ENCODE results near the gene NRXN3. TPM values are rescaled to one million over a fixed set of nuclear protein-coding genes. Genes with fewer than 3 reads are reported as not detected.

Gene NRXN3
- total and polyA plus RNA-seq, 2 of the 13 experiments (the other 11 are each of a cell fraction or from before 2014, with no cell fraction given): 0.03 TPM; not detected in 1

GRCh38 chr14:78491048-78491447 lies 320.9 kb downstream of the NRXN3 start:
- no peak for FAIRE-seq
- no peak for TF ChIP-seq MAZ (IDR thresholded peaks at IDR 0.05; ENCODE audit: borderline replicate concordance, low read depth, low read length)
- TF ChIP-seq MAZ (CRISPR knock-in tag; IDR thresholded peaks at IDR 0.05; ENCODE audit: low read depth): no peak
- TF ChIP-seq POLR2A (IDR thresholded peaks at IDR 0.05; ENCODE audit: insufficient read depth in 1 of 2, low read depth in 2 of 2, low read length in 2 of 2): no peak
- no peak for TF ChIP-seq ZNF124 (CRISPR knock-in tag; IDR thresholded peaks at IDR 0.05)
- TF ChIP-seq ZNF850 (CRISPR knock-in tag; conservative IDR thresholded peaks at IDR 0.05): no peak
- no peak for TF ChIP-seq IKZF4 (CRISPR knock-in tag; IDR thresholded peaks at IDR 0.05; ENCODE audit: borderline replicate concordance, low read depth, not compliant biosample characterization)
- no peak for TF ChIP-seq KDM1A (CRISPR knock-in tag; IDR thresholded peaks at IDR 0.05)
- ATAC-seq: no peak
- Histone ChIP-seq H3K9ac (ENCODE audit: insufficient read depth, low read depth, low read length) (no peak overlapping the region), H3K4me1 (ENCODE audit: insufficient read depth, low read length) (no peaks in the 10 kb centered on the region), H3K36me3 (replicated peaks in 1 of 2; ENCODE audit: control insufficient read depth in 1 of 2, insufficient read depth in 2 of 2, low read length in 2 of 2) (no peaks in the 10 kb centered on the region), H4K20me1 (ENCODE audit: insufficient read depth, low read length) (no peaks in the 10 kb centered on the region), H3K79me2 (ENCODE audit: insufficient read depth, low read length) (no peaks in the 10 kb centered on the region), H3K27ac (ENCODE audit: extremely low read length, insufficient read depth, low read length) (no peak overlapping the region), H3K4me3 (replicated peaks in 1 of 3; ENCODE audit: insufficient read depth in 1 of 3, low read depth in 2 of 3, low read length in 3 of 3) (no peak overlapping the region), H3K4me2 (ENCODE audit: low read depth, low read length) (no peak overlapping the region), H3K9me3 (ENCODE audit: low read length) (no peaks in the 10 kb centered on the region), H2AFZ (ENCODE audit: low read length) (no peak overlapping the region), H3K27me3 (ENCODE audit: control insufficient read depth in 1 of 2, insufficient read depth in 2 of 2, low read length in 2 of 2) (no peaks in the 10 kb centered on the region)
- intact Hi-C loops (cut with micrococcal nuclease; ENCODE audit: unreplicated experiment): no loop called here
- in situ Hi-C loops (cut with HindIII; ENCODE audit: extremely low pct_ligation_motif_present, low pct_unique_long_range_greater_than_20kb): no loop called here
- ChIA-PET CTCF (ENCODE audit: low intra/inter-chr PET ratio, low total read pairs) (no interaction called here), POLR2A (no interaction called here)
- WGBS (ENCODE audit: low lambda C conversion rate): 31% methylated on average over 7 of the region's 7 CpGs
- BruUV-seq (replicated peaks): no TSS peak
- DNase-seq (ENCODE audit: low spot score): no peak

GRCh38 chr14:78498062-78498595 lies 328.0 kb downstream of the NRXN3 start:
- no peak overlapping the region for H3K27ac ChIP-seq (ENCODE audit: extremely low read length, insufficient read depth, low read length)
- H3K27me3 ChIP-seq (ENCODE audit: control insufficient read depth in 1 of 2, insufficient read depth in 2 of 2, low read length in 2 of 2): no peaks in the 10 kb centered on the region
- no peak for FAIRE-seq
- 9% methylated on average over 2 of the region's 2 CpGs for WGBS (ENCODE audit: low lambda C conversion rate)
- in situ Hi-C loops (cut with HindIII; ENCODE audit: extremely low pct_ligation_motif_present, low pct_unique_long_range_greater_than_20kb): no loop called here
- no peak overlapping the region for H2AFZ ChIP-seq (ENCODE audit: low read length)
- no peak overlapping the region for H3K9ac ChIP-seq (ENCODE audit: insufficient read depth, low read depth, low read length)
- no peaks in the 10 kb centered on the region for H3K79me2 ChIP-seq (ENCODE audit: insufficient read depth, low read length)
- H3K9me3 ChIP-seq (ENCODE audit: low read length): 0 out of 2 replicates have a peak, but pooled peaks cover 21% of the 10 kb centered on the region
- H4K20me1 ChIP-seq (ENCODE audit: insufficient read depth, low read length): no peaks in the 10 kb centered on the region
- H3K36me3 ChIP-seq (replicated peaks in 1 of 2; ENCODE audit: control insufficient read depth in 1 of 2, insufficient read depth in 2 of 2, low read length in 2 of 2): no peaks in the 10 kb centered on the region
- DNase-seq (ENCODE audit: low spot score): no peak
- ChIA-PET CTCF (ENCODE audit: low intra/inter-chr PET ratio, low total read pairs) (no interaction called here), POLR2A (no interaction called here)
- intact Hi-C loops (cut with micrococcal nuclease; ENCODE audit: unreplicated experiment): no loop called here
- no peak overlapping the region for H3K4me2 ChIP-seq (ENCODE audit: low read depth, low read length)
- ATAC-seq: no peak
- H3K4me1 ChIP-seq (ENCODE audit: insufficient read depth, low read length): no peaks in the 10 kb centered on the region
- BruUV-seq (replicated peaks): no TSS peak
- no peak overlapping the region for H3K4me3 ChIP-seq (replicated peaks in 1 of 3; ENCODE audit: insufficient read depth in 1 of 3, low read depth in 2 of 3, low read length in 3 of 3)
- no peak for TF ChIP-seq ZNF382 (CRISPR knock-in tag; IDR thresholded peaks at IDR 0.05; ENCODE audit: borderline replicate concordance)
- TF ChIP-seq CENPX (CRISPR knock-in tag; IDR thresholded peaks at IDR 0.05): no peak
- TF ChIP-seq TBX3 (IDR thresholded peaks at IDR 0.05; ENCODE audit: borderline replicate concordance): no peak
- TF ChIP-seq ZBTB33 (CRISPR knock-in tag; IDR thresholded peaks at IDR 0.05): no peak
- TF ChIP-seq TCF12 (IDR thresholded peaks at IDR 0.05): no peak
- no peak for TF ChIP-seq TCF12 (CRISPR knock-in tag; IDR thresholded peaks at IDR 0.05)
- TF ChIP-seq GATA4 (IDR thresholded peaks at IDR 0.05; ENCODE audit: borderline replicate concordance, low read depth): no peak
- TF ChIP-seq NFE2 (CRISPR knock-in tag; IDR thresholded peaks at IDR 0.05): no peak
- no peak for TF ChIP-seq KDM5B (CRISPR knock-in tag; IDR thresholded peaks at IDR 0.05; ENCODE audit: borderline replicate concordance)
- no peak for TF ChIP-seq SPEN (CRISPR knock-in tag; IDR thresholded peaks at IDR 0.05; ENCODE audit: low read depth)
- no peak for TF ChIP-seq ZBTB7B (CRISPR knock-in tag; IDR thresholded peaks at IDR 0.05)
- no peak for TF ChIP-seq THAP8 (CRISPR knock-in tag; IDR thresholded peaks at IDR 0.05; ENCODE audit: borderline replicate concordance)

All from HepG2 (cell line).